ENCODE results near the gene LONP1. TPM values are rescaled to one million over a fixed set of nuclear protein-coding genes. Genes with fewer than 3 reads are reported as not detected.

The LONP1 gene
- total and polyA plus RNA-seq, 9 donors, result 25.5 to 77.2 (median 51.4) TPM

GRCh38 chr19:5661483-5661882 is 58.5 kb downstream of the LONP1 start:
- WGBS, 3 donors, result 95 to 97% (median 96%) methylated on average over 42 of the region's 42 CpGs
- no peak for DNase-seq
- no peaks in the 10 kb centered on the region for H3K36me3 ChIP-seq
- H3K27ac ChIP-seq, result no peak overlapping the region
- no peak overlapping the region for H3K4me3 ChIP-seq
- TF ChIP-seq EP300 (IDR thresholded peaks at IDR 0.05) (no peak), POLR2A (IDR thresholded peaks at IDR 0.05) (no peak)
- TF ChIP-seq, protein P1, sequence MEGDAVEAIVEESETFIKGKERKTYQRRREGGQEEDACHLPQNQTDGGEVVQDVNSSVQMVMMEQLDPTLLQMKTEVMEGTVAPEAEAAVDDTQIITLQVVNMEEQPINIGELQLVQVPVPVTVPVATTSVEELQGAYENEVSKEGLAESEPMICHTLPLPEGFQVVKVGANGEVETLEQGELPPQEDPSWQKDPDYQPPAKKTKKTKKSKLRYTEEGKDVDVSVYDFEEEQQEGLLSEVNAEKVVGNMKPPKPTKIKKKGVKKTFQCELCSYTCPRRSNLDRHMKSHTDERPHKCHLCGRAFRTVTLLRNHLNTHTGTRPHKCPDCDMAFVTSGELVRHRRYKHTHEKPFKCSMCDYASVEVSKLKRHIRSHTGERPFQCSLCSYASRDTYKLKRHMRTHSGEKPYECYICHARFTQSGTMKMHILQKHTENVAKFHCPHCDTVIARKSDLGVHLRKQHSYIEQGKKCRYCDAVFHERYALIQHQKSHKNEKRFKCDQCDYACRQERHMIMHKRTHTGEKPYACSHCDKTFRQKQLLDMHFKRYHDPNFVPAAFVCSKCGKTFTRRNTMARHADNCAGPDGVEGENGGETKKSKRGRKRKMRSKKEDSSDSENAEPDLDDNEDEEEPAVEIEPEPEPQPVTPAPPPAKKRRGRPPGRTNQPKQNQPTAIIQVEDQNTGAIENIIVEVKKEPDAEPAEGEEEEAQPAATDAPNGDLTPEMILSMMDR (IDR thresholded peaks at IDR 0.05), result no peak
- H3K4me1 ChIP-seq (ENCODE audit: insufficient read depth), result no peaks in the 10 kb centered on the region
- H3K27me3 ChIP-seq, result no peaks in the 10 kb centered on the region
- no peaks in the 10 kb centered on the region for H3K9me3 ChIP-seq
- intact Hi-C loops (cut with DNase I), result no loop called here

DNA sequence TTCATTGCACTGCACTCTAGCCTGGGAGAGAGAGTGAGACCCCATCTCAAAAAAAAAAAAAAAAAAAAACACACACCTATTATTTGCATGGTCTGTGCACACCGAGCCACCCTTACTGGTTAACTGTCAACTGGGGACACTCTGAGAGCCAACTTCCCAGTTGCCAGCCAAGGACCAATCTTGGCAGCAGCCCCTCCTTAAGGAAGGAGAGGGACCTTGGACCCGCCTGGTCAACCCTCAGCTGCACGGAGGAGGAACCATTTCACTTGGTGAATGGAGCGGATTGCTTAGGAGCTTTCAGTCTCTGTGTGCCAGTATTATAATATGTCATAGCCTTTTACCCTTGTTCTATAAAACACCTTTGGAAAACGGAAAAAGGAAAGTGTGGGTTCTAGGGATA is 64.5 kb downstream of the LONP1 start:
- Histone ChIP-seq H3K9me3 (no peaks in the 10 kb centered on the region), H3K36me3 (no peaks in the 10 kb centered on the region), H3K27ac (no peak overlapping the region), H3K4me1 (ENCODE audit: insufficient read depth) (no peaks in the 10 kb centered on the region), H3K27me3 (no peaks in the 10 kb centered on the region), H3K4me3 (no peak overlapping the region)
- intact Hi-C loops (cut with DNase I), result no loop called here
- no peak for DNase-seq
- 76 to 80% (median 78%) methylated on average over 5 of the region's 5 CpGs for WGBS, 3 donors
- TF ChIP-seq, protein P1 (IDR thresholded peaks at IDR 0.05), result no peak
- TF ChIP-seq EP300 (IDR thresholded peaks at IDR 0.05) (no peak), POLR2A (IDR thresholded peaks at IDR 0.05) (no peak)

DNA sequence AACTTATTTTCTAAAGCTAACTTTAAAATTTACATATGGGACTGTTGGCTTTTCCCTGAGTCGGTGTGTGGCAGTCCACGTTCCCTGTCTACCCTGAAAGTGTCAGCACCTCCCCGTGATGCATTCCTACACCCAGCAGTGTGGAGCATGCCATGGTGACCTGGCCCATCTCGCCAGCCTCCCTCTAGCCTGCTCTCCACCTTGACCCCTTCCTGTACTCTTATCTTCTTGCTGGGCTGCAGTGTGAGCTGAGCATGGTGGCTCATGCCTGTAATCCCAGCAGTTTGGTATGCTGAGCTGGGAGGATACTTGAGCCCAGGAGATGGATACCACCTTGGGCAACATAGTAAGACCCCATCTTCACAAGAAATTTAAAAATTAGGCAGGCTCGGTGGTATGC is 65.0 kb downstream of the LONP1 start:
- Histone ChIP-seq H3K27me3 (no peaks in the 10 kb centered on the region), H3K27ac (no peak overlapping the region), H3K36me3 (no peaks in the 10 kb centered on the region), H3K9me3 (no peaks in the 10 kb centered on the region), H3K4me1 (ENCODE audit: insufficient read depth) (no peaks in the 10 kb centered on the region), H3K4me3 (no peak overlapping the region)
- intact Hi-C loops (cut with DNase I), result no loop called here
- TF ChIP-seq, protein P1 (IDR thresholded peaks at IDR 0.05), result no peak
- TF ChIP-seq EP300 (IDR thresholded peaks at IDR 0.05) (no peak), POLR2A (IDR thresholded peaks at IDR 0.05) (no peak)
- no peak for DNase-seq
- 85 to 93% (median 86%) methylated on average over 5 of the region's 5 CpGs for WGBS, 3 donors

- no peaks in the 10 kb centered on the region for H3K27me3 ChIP-seq
- no peak for TF ChIP-seq EP300 (IDR thresholded peaks at IDR 0.05)
- TF ChIP-seq, protein P1 (IDR thresholded peaks at IDR 0.05), result no peak
- TF ChIP-seq POLR2A (IDR thresholded peaks at IDR 0.05), result no peak
- WGBS, 3 donors, result 90 to 91% (median 91%) methylated on average over 10 of the region's 10 CpGs
- H3K9me3 ChIP-seq, result no peaks in the 10 kb centered on the region
- H3K36me3 ChIP-seq, result no peaks in the 10 kb centered on the region
- intact Hi-C loops (cut with DNase I), result no loop called here
- DNase-seq, result no peak
- no peak overlapping the region for H3K4me3 ChIP-seq
- no peaks in the 10 kb centered on the region for H3K4me1 ChIP-seq (ENCODE audit: insufficient read depth)
- H3K27ac ChIP-seq, result no peak overlapping the region
Observed at GRCh38 chr19:5652261-5652660, 67.7 kb downstream of the LONP1 start.

DNA sequence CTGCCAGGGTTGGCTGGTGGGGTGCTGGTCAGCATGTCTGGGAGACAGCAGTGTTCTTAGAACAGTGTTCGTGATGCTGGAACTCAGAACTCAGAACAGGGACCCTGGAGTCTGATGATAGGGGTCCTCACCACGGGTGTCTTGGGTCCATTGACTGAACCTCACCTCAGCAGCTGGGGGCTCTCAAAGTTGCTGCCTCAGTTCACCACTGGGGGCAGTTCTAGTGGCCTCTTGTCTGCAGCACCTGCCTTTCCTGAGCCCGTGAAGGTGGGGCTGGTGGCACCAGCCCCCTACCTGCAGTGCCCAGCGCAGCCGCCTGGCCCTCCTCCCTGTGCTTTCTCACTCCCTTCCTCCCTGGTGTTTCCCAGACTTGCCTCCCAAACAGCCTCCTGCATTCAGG is 68.6 kb downstream of the LONP1 start:
- Histone ChIP-seq H3K4me3 (no peak overlapping the region), H3K27me3 (no peaks in the 10 kb centered on the region), H3K9me3 (no peaks in the 10 kb centered on the region), H3K27ac (no peak overlapping the region), H3K36me3 (no peaks in the 10 kb centered on the region), H3K4me1 (ENCODE audit: insufficient read depth) (no peaks in the 10 kb centered on the region)
- DNase-seq, result no peak
- TF ChIP-seq EP300 (IDR thresholded peaks at IDR 0.05) (no peak), POLR2A (IDR thresholded peaks at IDR 0.05) (no peak)
- TF ChIP-seq, protein P1 (IDR thresholded peaks at IDR 0.05), result no peak
- intact Hi-C loops (cut with DNase I), result no loop called here
- 85 to 97% (median 93%) methylated on average over 5 of the region's 5 CpGs for WGBS, 3 donors
